GM21825 (cell line): ENCODE results near the gene MLPH.

Source experiments
- ATAC-seq: cut with Tn5 transposase; IDR thresholded peaks from one replicate; pipeline ENCODE4 v1.9.1; 2021; ENCODE audit warnings: mild to moderate bottlenecking, moderate library complexity; ENCODE audit not compliant: unreplicated experiment

MLPH gene

DNA sequence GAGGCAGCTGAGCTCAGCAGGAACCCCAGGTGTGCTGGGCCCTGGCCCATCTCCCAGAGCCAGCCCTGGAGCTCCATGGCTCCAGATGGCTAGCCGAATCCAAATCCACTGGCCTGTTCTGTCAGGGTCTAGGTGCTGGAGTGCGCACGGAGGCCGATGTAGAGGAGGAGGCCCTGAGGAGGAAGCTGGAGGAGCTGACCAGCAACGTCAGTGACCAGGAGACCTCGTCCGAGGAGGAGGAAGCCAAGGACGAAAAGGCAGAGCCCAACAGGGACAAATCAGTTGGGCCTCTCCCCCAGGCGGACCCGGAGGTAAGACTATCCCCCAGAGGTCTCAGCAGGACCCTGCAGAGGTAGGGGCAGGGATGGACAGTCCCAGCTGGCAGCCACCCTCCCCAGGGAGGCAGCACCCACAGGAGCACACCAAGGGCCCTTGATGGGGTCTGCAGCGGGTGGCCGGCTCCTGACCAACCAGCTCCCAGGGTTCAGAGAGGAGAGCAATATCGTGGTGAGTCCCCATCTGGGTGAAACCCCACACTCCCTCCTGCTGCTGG, 53.2 kb downstream of the MLPH start:
- ATAC-seq, result no peak

- no peak for ATAC-seq
These were observed 53.8 kb downstream of the MLPH start for GRCh38 chr2:237540823-237541222.

DNA sequence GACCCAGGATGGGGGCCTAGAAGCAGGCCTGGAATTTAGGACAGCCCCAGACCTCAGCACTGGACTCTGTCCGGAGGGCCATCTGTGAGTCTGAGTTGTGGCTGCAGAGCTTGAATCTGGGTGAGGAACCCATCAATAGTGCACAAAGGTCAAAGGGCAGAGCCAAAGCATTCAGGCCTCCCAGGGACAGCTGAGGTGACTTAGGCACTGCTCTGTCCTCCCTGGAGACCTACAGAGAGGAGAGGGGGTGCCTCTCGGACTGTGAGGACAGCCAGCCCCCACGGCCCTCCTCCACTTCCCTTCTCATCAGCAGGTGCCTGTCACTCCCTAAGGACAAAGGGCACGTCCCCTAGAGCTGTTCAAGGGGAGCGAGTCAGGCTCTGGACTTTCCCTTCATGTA, 54.2 kb downstream of the MLPH start:
- ATAC-seq, result no peak

GRCh38 chr2:237542001-237542704, 55.1 kb downstream of the MLPH start:
- no peak for ATAC-seq

- ATAC-seq, result no peak
These were observed 59.2 kb downstream of the MLPH start for GRCh38 chr2:237546040-237546875.

DNA sequence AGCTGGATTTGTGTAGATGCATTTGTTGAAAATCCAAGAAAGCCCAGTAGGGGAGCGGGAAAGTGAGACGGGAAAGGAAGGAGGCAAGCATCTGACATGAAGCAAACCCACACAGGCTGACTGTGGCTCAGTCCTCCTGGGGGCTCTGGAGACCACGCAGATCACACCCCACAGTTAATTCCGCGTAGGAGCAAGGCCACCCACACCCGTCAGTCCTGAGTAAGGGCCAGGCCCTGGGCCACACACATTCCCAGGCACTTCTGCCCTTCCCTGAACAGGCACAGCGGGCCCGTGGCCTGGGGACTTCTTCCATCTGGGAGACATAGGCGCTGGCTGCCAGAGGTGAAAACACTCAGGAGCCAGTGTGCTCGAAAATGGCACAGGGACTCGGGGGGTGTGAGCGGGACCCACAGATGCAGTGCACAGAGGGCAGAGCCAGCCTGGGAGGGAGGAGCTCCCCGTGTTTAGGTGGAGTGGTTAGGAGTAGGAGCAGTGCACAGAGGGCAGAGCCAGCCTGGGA, 59.9 kb downstream of the MLPH start:
- no peak for ATAC-seq

GRCh38 chr2:237547841-237548416, 60.9 kb downstream of the MLPH start:
- ATAC-seq, result no peak

GRCh38 chr2:237549216-237549615, 62.2 kb downstream of the MLPH start:
- no peak for ATAC-seq

DNA sequence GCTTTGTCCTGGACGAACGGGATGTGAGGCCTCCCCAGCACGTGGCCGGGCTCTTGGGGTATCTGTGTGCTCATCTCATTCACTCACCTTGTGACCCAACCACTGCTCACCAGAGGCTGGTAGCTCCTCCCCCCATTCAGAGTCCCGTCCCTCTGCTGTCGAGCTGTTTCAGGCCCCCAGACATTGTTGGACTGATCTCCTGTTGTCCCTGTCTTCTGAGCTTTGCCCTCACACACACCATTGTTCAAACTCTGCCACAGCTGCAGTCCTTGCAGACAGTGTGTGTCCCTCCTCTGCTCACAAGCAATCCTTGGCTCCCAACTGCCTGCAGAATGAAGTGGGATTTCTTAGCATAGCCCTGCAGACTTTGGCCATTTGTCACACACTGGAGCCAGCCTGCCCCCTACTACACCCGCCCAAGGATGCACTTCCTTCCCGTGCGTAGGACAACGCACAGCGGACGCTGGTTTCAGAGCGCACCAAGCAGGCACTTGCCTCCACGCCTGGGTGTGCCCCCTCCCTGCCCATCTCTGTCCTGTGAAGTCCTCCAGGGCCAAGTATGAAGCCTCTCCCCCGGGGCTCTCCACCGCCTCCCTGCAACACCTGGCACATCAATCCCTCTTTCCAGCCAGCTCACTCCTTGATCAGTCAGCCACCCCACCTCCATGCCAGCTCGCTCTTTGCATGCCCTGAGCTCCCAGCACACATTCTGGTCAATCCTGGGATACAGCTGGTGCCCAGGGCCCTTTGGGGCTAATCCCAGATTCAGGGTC, 62.8 kb downstream of the MLPH start:
- ATAC-seq, result no peak

GRCh38 chr2:237551071-237551574, 64.1 kb downstream of the MLPH start:
- ATAC-seq, result no peak

DNA sequence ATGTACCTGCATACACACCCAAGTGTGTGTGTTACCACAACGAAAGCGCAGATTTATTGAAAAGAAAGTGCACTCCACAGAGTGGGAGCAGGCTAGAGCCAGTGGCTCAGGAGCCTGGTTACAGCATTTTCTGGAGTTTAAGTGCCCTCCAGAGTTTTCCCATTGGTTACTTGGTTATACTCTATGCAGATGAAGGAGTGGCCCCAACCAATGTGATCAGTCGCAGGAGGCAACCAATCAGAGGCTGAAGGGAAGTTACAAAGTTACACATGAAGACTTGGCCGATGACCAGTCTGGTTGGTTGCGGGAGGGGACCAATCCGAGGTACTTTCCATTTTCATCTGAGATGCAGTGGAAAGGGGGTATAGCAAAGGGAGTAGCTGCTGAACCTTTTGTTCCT, 65.9 kb downstream of the MLPH start:
- ATAC-seq, result no peak

DNA sequence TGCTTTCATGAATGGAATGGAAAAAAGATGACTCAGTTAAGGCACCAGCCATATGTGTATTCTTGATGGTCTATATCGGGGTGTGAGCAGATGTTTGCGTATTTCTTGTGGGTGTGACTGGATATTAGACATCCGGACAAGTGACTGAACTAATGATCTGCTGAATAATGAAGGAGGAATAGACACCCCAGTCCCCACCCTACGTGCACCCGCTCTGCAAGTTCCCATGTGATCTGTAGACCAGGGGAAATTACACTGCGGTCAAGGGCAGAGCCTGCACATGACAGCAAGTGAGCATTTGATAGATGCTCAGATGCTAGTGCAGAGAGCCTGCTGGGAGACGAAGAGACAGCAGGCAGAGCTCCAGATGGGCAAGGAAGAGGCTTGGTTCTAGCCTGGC, 66.9 kb downstream of the MLPH start:
- no peak for ATAC-seq

- no peak for ATAC-seq
These were observed 68.5 kb downstream of the MLPH start for GRCh38 chr2:237555560-237555959.

DNA sequence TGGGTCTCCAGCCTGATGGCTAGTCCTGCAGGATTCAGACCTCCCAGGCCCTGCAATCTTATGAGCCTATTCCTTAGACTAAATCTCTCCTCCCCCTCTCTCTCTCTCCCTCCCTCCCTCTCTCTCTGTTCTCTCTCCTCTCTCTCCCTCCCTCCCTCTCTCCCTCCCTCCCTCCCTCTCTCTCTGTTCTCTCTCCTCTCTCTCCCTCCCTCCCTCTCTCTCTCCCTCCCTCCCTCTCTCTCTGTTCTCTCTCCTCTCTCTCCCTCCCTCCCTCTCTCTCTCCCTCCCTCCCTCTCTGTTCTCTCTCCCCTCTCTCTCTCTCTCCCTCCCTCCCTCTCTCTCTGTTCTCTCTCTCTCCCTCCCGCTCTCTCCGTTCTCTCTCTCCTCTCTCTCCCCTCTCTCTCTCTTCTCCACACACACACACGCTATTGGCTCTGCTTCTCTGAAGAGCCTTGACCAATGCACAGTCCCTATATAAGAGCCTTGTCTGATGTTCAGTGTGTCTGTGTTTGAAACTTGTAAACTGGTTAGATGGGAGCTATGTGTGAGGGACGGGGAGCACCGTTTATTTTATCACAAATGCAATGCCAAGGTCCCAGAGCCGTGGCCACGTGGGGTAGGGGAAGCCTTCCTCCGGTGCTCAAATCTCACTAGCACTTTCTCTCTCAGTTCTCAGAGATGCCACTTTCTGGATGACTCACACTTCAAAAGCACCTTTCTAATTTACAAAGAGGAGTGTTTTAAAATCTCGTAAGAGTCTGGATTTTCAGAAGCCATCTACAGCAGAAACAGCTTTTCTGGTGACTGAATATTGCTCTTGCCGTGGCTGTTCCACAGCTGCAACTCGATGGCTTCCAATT, 70.0 kb downstream of the MLPH start:
- peak; percentile 88 for ATAC-seq

GRCh38 chr2:237557633-237558015, 70.6 kb downstream of the MLPH start:
- ATAC-seq, result peak; percentile 30

DNA sequence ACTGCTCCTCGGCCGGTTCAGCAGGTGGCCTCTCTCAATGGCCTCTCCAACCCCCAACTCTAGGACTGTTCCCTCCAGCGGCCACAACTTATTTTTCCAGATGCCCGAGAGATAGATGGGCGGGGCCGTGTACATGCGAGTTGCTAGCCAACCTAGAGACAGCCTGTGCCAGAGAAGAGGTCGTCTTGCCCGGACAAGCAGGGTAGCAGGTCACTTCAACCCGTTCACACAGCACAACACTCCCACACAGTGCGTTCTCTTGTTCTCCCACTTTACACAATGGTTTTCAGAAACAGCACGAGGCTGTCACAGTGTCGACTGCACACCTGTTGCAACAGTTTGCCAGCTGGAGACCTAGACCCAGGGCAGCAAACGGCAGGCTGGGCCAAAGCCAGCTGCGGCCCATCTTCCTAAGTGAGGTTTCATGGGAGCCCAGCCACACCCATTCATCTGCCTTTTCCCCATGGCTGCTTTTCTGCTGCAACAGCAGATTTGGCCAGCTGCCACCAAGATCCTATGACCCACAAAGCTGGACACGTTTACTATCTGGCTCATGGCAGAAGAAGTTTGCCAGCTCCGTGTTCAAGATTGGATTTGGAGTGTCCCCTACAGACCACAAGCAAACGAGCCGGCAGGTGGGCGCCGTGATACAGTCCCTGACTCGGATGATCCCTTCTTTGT, 72.0 kb downstream of the MLPH start:
- ATAC-seq, result no peak

DNA sequence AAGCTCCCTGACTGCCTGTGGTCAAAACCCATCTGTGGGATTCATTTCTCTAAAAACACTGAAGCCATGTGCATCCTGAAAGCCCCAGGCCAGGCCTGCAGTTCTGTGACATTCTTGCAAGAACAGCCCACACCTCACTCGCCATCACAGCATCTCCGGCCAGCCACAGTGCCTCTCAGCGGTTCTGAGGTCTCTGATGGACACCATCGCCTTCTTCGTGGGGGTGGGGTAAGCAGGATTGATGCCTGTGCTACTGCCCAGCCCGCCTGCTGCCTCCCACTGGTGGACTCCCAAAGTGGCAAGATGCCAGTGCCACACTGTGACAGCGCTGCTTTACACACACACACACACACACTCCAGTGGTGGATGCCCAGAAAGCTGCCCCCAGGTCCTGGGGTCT, 74.2 kb downstream of the MLPH start:
- no peak for ATAC-seq

- ATAC-seq, result no peak
These were observed 76.8 kb downstream of the MLPH start for GRCh38 chr2:237563816-237564215.

GRCh38 chr2:237564526-237565131, 77.6 kb downstream of the MLPH start:
- no peak for ATAC-seq
